Measurements from ENCODE around the gene SH3TC1. TPM values are rescaled to one million over a fixed set of nuclear protein-coding genes. Genes with fewer than 3 reads are reported as not detected.

Gene SH3TC1
- total RNA-seq, 1 donor from 2014 or later = 50.6 TPM

DNA sequence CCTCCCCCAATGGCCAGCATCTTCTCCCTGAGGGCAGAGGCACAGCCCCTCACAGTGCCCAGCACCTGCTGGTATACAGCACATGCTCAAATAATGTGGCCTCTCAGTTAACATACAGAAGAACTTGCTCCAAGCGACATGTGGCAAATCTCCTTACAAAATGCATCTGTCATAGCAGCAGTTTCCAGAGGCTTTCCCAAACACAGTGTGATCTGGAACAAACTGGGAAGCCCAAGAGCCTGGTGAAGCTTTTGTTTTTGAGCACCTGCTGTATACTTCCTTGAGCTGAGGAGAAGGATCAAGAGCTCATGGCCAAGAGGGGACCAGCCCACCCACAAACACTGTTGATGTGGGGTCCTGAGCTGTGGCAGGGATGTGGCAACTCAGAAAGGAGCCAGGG, 35.6 kb downstream of the SH3TC1 start:
- no peak for TF ChIP-seq POLR2A (IDR thresholded peaks at IDR 0.05)
- TF ChIP-seq, protein P1, sequence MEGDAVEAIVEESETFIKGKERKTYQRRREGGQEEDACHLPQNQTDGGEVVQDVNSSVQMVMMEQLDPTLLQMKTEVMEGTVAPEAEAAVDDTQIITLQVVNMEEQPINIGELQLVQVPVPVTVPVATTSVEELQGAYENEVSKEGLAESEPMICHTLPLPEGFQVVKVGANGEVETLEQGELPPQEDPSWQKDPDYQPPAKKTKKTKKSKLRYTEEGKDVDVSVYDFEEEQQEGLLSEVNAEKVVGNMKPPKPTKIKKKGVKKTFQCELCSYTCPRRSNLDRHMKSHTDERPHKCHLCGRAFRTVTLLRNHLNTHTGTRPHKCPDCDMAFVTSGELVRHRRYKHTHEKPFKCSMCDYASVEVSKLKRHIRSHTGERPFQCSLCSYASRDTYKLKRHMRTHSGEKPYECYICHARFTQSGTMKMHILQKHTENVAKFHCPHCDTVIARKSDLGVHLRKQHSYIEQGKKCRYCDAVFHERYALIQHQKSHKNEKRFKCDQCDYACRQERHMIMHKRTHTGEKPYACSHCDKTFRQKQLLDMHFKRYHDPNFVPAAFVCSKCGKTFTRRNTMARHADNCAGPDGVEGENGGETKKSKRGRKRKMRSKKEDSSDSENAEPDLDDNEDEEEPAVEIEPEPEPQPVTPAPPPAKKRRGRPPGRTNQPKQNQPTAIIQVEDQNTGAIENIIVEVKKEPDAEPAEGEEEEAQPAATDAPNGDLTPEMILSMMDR (IDR thresholded peaks at IDR 0.05) = no peak
- no peak for TF ChIP-seq POLR2AphosphoS5 (IDR thresholded peaks at IDR 0.05; ENCODE audit: insufficient read depth in 1 of 2, low read depth in 1 of 2)
- Histone ChIP-seq H3K27ac (no peak overlapping the region), H3K27me3 (no peaks in the 10 kb centered on the region), H3K9me3 (no peaks in the 10 kb centered on the region), H3K36me3 (peaks cover 0 to 5% of the 10 kb centered on the region in 2 donors), H3K4me1 (no peaks in the 10 kb centered on the region), H3K4me3 (no peak overlapping the region)
- DNase-seq (ENCODE audit: extremely low spot score in 2 of 2) = no peak
- intact Hi-C loops (cut with DNase I) = no loop called here

DNA sequence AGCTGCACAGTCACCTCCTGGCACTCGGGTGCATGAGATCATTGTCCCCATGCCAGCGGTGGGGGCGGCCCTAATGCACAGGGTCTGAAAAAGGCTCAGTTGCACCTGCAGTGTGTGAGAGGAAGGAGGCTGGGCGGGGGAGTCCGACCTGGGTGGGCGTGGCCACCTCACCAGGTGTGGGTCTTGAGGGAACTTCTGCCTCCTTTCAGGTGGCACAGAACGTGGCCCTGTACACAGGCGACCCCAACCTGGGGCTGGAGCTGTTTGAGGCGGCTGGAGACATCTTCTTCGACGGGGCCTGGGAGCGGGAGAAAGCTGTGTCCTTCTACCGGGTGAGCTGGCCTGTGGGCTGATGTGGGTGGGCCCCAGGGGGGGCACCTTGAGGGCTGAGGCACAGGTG, 36.1 kb downstream of the SH3TC1 start:
- intact Hi-C loops (cut with DNase I) = no loop called here
- H3K27me3 ChIP-seq = no peaks in the 10 kb centered on the region
- peaks cover 0 to 5% of the 10 kb centered on the region in 2 donors for H3K36me3 ChIP-seq
- no peak overlapping the region for H3K27ac ChIP-seq
- H3K4me3 ChIP-seq = no peak overlapping the region
- DNase-seq (ENCODE audit: extremely low spot score in 2 of 2) = no peak
- no peaks in the 10 kb centered on the region for H3K9me3 ChIP-seq
- no peaks in the 10 kb centered on the region for H3K4me1 ChIP-seq
- no peak for TF ChIP-seq POLR2AphosphoS5 (IDR thresholded peaks at IDR 0.05; ENCODE audit: insufficient read depth in 1 of 2, low read depth in 1 of 2)
- TF ChIP-seq, protein P1 (IDR thresholded peaks at IDR 0.05) = no peak
- TF ChIP-seq POLR2A (IDR thresholded peaks at IDR 0.05) = no peak

DNA sequence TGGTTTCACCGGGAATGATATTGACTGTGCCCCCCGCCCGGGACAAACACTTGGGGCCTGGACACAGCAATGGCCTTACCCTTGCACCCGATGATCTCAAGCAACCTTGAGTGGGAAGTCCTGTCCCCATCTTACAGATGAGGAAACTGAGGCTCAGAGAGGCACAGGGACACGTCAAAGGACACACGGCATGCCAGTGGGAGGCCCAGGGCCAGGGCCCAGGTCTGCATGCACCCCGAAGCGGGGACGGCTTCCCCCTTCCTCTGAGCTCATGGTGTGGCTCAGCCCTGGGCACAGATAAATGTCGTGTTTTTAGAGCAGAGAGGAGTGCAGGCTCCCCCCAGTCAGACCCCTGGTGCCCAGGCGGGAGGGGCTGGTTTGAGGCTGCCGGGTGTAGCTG, 36.6 kb downstream of the SH3TC1 start:
- no peaks in the 10 kb centered on the region for H3K9me3 ChIP-seq
- TF ChIP-seq POLR2A (IDR thresholded peaks at IDR 0.05) = no peak
- TF ChIP-seq, protein P1 (IDR thresholded peaks at IDR 0.05) = no peak
- TF ChIP-seq POLR2AphosphoS5 (IDR thresholded peaks at IDR 0.05; ENCODE audit: insufficient read depth in 1 of 2, low read depth in 1 of 2) = no peak
- no peak for DNase-seq (ENCODE audit: extremely low spot score in 2 of 2)
- H3K4me3 ChIP-seq = no peak overlapping the region
- no peaks in the 10 kb centered on the region for H3K27me3 ChIP-seq
- peaks cover 0 to 5% of the 10 kb centered on the region in 2 donors for H3K36me3 ChIP-seq
- H3K4me1 ChIP-seq = no peaks in the 10 kb centered on the region
- no peak overlapping the region for H3K27ac ChIP-seq
- intact Hi-C loops (cut with DNase I) = no loop called here

DNA sequence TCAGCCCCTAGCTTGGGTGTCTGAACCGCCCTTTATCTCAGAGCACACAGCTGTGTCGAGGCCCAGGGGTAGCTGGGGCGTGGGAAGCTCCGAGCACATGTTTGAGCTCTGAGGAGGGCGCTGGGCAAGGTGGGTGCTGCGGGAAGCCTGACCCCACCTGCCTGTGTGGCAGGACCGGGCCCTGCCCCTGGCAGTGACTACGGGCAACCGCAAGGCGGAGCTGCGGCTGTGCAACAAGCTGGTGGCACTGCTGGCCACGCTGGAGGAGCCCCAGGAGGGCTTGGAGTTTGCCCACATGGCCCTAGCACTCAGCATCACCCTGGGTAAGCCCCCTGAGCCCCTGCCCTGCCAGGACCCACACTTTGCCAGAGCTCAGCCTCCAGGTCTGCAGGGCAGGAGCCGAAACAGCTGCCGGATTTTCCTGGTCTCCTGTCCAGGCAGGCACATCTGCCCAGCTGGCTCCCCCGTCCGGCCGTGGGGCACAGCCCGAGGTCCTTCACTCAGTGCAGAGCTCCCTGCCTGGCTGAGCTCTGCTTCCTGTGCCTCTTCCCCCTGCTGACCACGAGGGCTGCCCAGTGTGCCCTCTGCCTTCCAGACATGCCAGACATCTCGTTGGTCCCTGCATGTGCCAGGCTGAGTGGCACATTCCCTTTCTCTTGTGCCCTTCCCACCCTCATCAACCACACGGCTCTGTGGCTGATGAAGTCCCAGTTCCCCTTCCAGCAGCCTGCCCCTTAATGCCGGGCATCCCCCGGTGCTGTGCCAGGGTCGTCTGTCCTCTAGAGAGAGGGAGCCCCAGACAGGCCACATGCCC, 37.2 kb downstream of the SH3TC1 start:
- TF ChIP-seq POLR2AphosphoS5 (IDR thresholded peaks at IDR 0.05; ENCODE audit: insufficient read depth in 1 of 2, low read depth in 1 of 2) (no peak), POLR2A (IDR thresholded peaks at IDR 0.05) (no peak)
- TF ChIP-seq, protein P1 (IDR thresholded peaks at IDR 0.05) = no peak
- intact Hi-C loops (cut with DNase I) = no loop called here
- Histone ChIP-seq H3K9me3 (no peaks in the 10 kb centered on the region), H3K4me1 (no peaks in the 10 kb centered on the region), H3K27ac (no peak overlapping the region), H3K36me3 (peaks cover 0 to 5% of the 10 kb centered on the region in 2 donors), H3K27me3 (no peaks in the 10 kb centered on the region), H3K4me3 (no peak overlapping the region)
- DNase-seq (ENCODE audit: extremely low spot score in 2 of 2) = no peak

DNA sequence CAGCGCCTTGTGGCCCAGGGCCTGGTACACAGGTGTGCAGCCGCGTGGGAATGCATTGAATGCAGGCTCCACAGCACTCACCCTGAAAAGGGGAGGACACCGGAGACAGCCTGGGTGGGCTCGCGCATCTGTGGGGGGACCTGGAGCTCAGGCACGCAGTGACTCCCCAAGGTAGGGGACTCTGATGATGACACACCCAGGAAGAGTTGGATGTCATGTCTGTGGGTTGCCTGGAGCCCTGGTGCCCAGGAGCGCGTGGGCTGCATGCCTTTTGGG, 37.8 kb downstream of the SH3TC1 start:
- no peak for DNase-seq (ENCODE audit: extremely low spot score in 2 of 2)
- Histone ChIP-seq H3K4me3 (no peak overlapping the region), H3K9me3 (no peaks in the 10 kb centered on the region), H3K27me3 (no peaks in the 10 kb centered on the region), H3K27ac (no peak overlapping the region), H3K4me1 (peaks cover under 1% of the 10 kb centered on the region), H3K36me3 (peaks cover 0 to 5% of the 10 kb centered on the region in 2 donors)
- no peak for TF ChIP-seq POLR2A (IDR thresholded peaks at IDR 0.05)
- TF ChIP-seq, protein P1 (IDR thresholded peaks at IDR 0.05) = no peak
- TF ChIP-seq POLR2AphosphoS5 (IDR thresholded peaks at IDR 0.05; ENCODE audit: insufficient read depth in 1 of 2, low read depth in 1 of 2) = no peak
- intact Hi-C loops (cut with DNase I) = no loop called here

Measured in vagina (tissue), 2 donors.